WI38 (cell line): ENCODE data around the gene ARHGAP8.

Experiments
- H3K4me3 ChIP-seq: 2 replicates; pipeline ENCODE4 v1.5.1; 2011; ENCODE audit warnings: low read depth, mild to moderate bottlenecking, control low read depth, low read length
- CTCF ChIP-seq: IDR thresholded peaks from 2 replicates; pipeline ENCODE4 v1.5.1; 2012; ENCODE audit warnings: low read depth, mild to moderate bottlenecking, control low read depth, low read length

The ARHGAP8 gene

GRCh38 chr22:44731357-44731970, 20.9 kb upstream of the ARHGAP8 start:
- TF ChIP-seq CTCF: no peak
- no peak overlapping the region for H3K4me3 ChIP-seq

GRCh38 chr22:44732017-44732561, 20.3 kb upstream of the ARHGAP8 start:
- H3K4me3 ChIP-seq: no peak overlapping the region
- TF ChIP-seq CTCF: no peak

- TF ChIP-seq CTCF: no peak
These were observed 19.7 kb upstream of the ARHGAP8 start for GRCh38 chr22:44732661-44733060.

GRCh38 chr22:44733426-44734106, 18.8 kb upstream of the ARHGAP8 start:
- no peak for TF ChIP-seq CTCF
- H3K4me3 ChIP-seq: no peak overlapping the region

More at GRCh38 chr22:44732661-44733060, 19.7 kb upstream of the ARHGAP8 start:
- no peak overlapping the region for H3K4me3 ChIP-seq

- H3K4me3 ChIP-seq: no peak overlapping the region
- TF ChIP-seq CTCF: no peak
These were observed 18.1 kb upstream of the ARHGAP8 start for GRCh38 chr22:44734278-44734677.

DNA sequence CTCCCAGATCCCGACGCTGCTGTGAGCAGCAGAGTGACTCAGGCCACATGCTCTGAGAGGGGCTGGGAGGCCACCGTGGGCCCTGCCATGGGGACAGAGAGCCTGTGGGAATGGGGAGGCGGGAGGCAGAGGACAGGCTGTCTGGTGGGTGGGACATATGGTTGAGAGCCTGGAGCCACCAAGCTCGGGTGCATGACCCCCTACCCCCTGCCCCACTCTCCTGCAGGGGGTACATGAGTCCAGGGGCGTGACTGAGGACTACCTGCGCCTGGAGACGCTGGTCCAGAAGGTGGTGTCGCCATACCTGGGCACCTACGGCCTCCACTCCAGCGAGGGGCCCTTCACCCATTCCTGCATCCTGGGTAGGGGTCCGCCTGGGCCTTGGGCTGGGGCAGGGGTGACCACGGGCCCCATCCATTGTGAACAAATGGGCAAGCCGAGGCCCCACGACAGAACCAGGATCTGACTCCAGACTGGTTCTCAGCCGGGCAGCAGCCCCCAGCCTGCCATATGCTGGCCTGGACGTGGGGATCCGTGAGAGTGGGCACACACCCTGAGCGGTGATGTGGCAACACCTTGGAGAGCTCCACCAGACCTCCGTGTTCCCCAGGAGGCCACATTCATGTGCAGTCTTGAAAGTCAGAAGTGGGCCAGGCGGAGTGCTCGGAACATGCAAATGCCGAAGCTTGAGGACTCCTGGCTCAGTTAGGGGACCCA, 17.4 kb upstream of the ARHGAP8 start:
- TF ChIP-seq CTCF: no peak
- no peak overlapping the region for H3K4me3 ChIP-seq
